ENCODE data around the gene ADAMTSL1. TPM values are rescaled to one million over a fixed set of nuclear protein-coding genes. Genes with fewer than 3 reads are reported as not detected.

The ADAMTSL1 gene
- total and polyA plus RNA-seq, 12 donors = 0.37 to 5.2 (median 1.9) TPM

- DNase-seq = peak; percentile 28 to 60
- Histone ChIP-seq H3K27ac (peak overlapping the region in 7 of 10 donors; percentile 17 to 76 (median 44)), H3K4me3 (peak overlapping the region in 2 of 10 donors; percentile 6 to 14), H3K4me1 (peaks cover 7 to 25% (median 21%) of the 10 kb centered on the region in 9 donors), H3K9me3 (no peaks in the 10 kb centered on the region), H3K36me3 (no peaks in the 10 kb centered on the region), H3K27me3 (no peaks in the 10 kb centered on the region)
- WGBS, 2 donors = 37 to 39% methylated on average over 14 of the region's 14 CpGs
- intact Hi-C loops (cut with DNase I) = loop anchor here in 2 of 10 donors (10.0 kb wide), 2 partner anchors 83 to 607 kb away; no protein-coding TSS in a partner anchor
- TF ChIP-seq, protein P1, sequence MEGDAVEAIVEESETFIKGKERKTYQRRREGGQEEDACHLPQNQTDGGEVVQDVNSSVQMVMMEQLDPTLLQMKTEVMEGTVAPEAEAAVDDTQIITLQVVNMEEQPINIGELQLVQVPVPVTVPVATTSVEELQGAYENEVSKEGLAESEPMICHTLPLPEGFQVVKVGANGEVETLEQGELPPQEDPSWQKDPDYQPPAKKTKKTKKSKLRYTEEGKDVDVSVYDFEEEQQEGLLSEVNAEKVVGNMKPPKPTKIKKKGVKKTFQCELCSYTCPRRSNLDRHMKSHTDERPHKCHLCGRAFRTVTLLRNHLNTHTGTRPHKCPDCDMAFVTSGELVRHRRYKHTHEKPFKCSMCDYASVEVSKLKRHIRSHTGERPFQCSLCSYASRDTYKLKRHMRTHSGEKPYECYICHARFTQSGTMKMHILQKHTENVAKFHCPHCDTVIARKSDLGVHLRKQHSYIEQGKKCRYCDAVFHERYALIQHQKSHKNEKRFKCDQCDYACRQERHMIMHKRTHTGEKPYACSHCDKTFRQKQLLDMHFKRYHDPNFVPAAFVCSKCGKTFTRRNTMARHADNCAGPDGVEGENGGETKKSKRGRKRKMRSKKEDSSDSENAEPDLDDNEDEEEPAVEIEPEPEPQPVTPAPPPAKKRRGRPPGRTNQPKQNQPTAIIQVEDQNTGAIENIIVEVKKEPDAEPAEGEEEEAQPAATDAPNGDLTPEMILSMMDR (IDR thresholded peaks at IDR 0.05) = peak in 7 of 9 donors; percentile 6 to 57 (median 26)
- peak; percentile 74 to 96 (median 88) for ATAC-seq
Measured at GRCh38 chr9:18861609-18862544, 387.9 kb downstream of the ADAMTSL1 start.

DNA sequence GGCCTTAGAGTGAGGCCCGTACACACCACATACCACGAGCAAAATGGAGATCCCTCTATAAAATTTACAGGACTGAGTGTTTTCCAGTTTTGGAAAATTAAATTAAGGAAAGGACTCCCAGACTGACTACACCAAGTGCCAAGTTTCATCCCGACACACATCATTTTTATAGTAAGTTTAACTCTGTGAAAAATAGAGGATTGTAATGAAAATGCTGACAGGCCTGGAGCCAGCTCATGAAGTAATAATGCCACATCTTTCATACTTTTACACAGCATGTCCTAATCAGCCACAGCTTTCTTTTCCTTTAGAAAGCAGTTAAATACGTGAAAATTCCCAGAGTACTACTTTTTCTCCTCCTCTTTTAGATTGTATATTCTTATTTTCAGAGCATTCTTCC is 389.8 kb downstream of the ADAMTSL1 start:
- TF ChIP-seq, protein P1 (IDR thresholded peaks at IDR 0.05) = no peak
- peaks cover 7 to 25% (median 21%) of the 10 kb centered on the region in 9 donors for H3K4me1 ChIP-seq
- intact Hi-C loops (cut with DNase I) = loop anchor here in 2 of 10 donors (10.0 kb wide), 2 partner anchors 81 to 609 kb away; no protein-coding TSS in a partner anchor
- no peak overlapping the region for H3K4me3 ChIP-seq
- no peak overlapping the region for H3K27ac ChIP-seq
- H3K36me3 ChIP-seq = no peaks in the 10 kb centered on the region
- H3K27me3 ChIP-seq = no peaks in the 10 kb centered on the region
- peaks cover 0 to 8% (median 0%) of the 10 kb centered on the region in 11 donors for H3K9me3 ChIP-seq
- DNase-seq (no peak), ATAC-seq (no peak)
- WGBS, 2 donors = 81 to 88% methylated on average over 4 of the region's 4 CpGs

- Histone ChIP-seq H3K36me3 (no peaks in the 10 kb centered on the region), H3K9me3 (peaks cover 0 to 15% (median 6%) of the 10 kb centered on the region in 11 donors), H3K4me3 (no peak overlapping the region), H3K27me3 (no peaks in the 10 kb centered on the region), H3K27ac (no peak overlapping the region), H3K4me1 (peaks cover 7 to 25% (median 21%) of the 10 kb centered on the region in 9 donors)
- TF ChIP-seq, protein P1 (IDR thresholded peaks at IDR 0.05) = no peak
- DNase-seq (no peak), ATAC-seq (no peak)
- intact Hi-C loops (cut with DNase I) = loop anchor here in 2 of 10 donors (10.0 kb wide), 2 partner anchors 80 to 610 kb away; no protein-coding TSS in a partner anchor
- 92 to 98% methylated on average over 1 of the region's 1 CpG for WGBS, 2 donors
Measured at GRCh38 chr9:18864516-18864915, 390.6 kb downstream of the ADAMTSL1 start.

- H3K36me3 ChIP-seq = no peaks in the 10 kb centered on the region
- intact Hi-C loops (cut with DNase I) = loop anchor here in 2 of 10 donors (10.0 kb wide), 2 partner anchors 79 to 611 kb away; no protein-coding TSS in a partner anchor
- 73 to 85% methylated on average over 3 of the region's 3 CpGs for WGBS, 2 donors
Measured at GRCh38 chr9:18865542-18865941, 391.6 kb downstream of the ADAMTSL1 start.

More at GRCh38 chr9:18865542-18865941, 391.6 kb downstream of the ADAMTSL1 start:
- no peak for ATAC-seq
- Histone ChIP-seq H3K9me3 (peaks cover 0 to 26% (median 15%) of the 10 kb centered on the region in 11 donors), H3K27me3 (no peaks in the 10 kb centered on the region), H3K27ac (no peak overlapping the region), H3K4me3 (no peak overlapping the region), H3K4me1 (peaks cover 7 to 24% (median 21%) of the 10 kb centered on the region in 9 donors)
- TF ChIP-seq, protein P1 (IDR thresholded peaks at IDR 0.05) = no peak
- DNase-seq = no peak
